Activated CD4-positive, CD25-positive, alpha-beta regulatory T cell (primary cell): ENCODE measurements around the gene IQSEC1.
"Not testable (repeated sequence)": the region's sequence is repeated elsewhere in the genome, so short reads cannot be mapped to it uniquely, and the experiment has no call there.

ENCODE experiments used
- DNase-seq, 4 experiments: peaks; one replicate each; lab custom pipeline; 2025; lab: John Stamatoyannopoulos, UW

IQSEC1 gene

GRCh38 chr3:12893247-12893646 lies 180.0 kb downstream of the IQSEC1 start:
- DNase-seq = no peak

GRCh38 chr3:12892840-12893189 lies 180.4 kb downstream of the IQSEC1 start:
- DNase-seq = no peak

DNA sequence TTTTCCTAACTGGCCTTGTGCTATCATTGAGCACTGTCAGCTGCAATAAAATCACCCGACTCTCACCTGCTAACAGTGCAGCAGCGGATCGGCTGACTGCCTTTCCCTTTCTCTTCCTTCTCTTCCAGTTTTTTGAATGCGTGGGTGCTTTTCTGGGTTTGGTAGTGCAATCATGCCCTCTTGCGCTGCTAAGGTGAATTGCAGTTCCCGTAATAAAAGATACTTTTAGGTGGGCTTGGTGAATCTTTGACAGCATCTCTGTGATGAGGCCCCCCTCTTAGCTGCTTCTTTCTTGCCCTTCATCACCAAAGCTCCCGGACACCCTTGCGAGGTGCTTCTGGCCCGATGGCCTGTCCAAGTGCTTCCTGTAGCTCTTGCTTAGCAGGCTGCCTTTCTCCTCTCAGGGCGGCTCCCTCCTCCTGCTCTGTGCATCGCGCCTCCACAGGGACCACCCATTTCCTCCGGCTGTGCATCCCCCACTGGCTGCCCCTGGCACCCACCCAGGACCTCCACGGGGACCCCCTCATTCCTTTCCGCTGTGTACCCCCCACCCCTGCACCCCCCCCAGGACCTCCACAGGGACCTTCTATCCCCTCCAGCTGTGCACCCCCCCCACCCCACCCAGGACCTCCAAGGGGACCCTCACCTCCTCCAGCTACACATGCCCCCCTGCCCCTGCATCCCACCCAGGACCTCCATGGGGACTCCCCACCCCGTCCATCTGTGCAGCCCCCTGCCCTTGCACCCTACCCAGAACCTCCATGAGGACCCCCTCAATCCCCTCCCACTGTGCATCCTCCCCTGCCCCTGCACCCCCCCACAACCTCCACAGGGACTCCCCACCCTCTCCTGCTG lies 181.0 kb downstream of the IQSEC1 start:
- no peak for DNase-seq

DNA sequence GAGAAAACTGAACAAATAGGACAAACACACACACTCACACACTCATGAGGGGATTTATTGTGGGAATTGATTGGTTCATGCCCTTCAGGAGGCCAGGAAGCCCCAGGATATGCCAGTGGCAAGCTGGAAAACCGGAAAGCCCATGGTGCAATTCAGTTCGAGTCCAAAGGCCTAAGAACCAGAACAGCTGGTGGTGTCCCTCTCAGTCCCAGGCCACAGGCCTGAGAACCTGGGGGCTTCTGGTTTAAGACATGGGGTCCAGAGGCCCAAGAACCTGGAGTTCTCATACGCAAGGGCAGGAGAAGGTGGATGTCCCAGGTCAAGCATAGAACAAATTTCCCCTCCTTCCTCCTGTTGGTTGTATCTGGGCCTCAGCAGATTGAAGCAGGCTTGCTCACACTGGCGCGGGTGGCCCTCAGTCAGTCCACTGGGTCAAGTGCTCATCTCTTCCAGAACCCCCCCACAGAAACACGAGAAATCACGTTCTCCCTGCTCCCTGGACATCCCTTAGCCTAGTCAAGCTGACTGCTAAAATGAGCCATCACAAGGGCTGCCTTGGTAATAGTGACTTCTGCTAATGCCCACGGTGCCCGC lies 181.7 kb downstream of the IQSEC1 start:
- no peak for DNase-seq

GRCh38 chr3:12890610-12891390 lies 182.4 kb downstream of the IQSEC1 start:
- DNase-seq = no peak

DNA sequence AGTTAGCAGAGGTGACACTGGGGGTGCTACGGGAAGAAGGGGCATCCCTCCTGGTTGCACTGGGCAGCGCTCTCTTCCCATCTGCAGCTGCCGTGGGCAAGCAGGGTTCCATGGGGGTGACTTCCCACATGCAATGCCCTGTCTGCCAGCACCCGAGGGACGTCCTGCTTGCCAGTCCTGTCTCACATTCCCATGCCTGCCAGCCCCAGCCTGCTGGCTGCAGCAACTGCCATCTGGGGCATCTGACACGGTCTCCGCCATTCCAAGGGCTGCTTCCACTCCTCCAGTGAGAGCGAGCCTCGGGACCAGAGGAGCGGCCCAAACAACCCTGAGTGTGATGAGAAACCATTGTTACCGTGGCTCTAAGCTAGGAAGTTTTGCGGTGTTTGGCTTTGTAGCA lies 186.5 kb downstream of the IQSEC1 start:
- no peak for DNase-seq

DNA sequence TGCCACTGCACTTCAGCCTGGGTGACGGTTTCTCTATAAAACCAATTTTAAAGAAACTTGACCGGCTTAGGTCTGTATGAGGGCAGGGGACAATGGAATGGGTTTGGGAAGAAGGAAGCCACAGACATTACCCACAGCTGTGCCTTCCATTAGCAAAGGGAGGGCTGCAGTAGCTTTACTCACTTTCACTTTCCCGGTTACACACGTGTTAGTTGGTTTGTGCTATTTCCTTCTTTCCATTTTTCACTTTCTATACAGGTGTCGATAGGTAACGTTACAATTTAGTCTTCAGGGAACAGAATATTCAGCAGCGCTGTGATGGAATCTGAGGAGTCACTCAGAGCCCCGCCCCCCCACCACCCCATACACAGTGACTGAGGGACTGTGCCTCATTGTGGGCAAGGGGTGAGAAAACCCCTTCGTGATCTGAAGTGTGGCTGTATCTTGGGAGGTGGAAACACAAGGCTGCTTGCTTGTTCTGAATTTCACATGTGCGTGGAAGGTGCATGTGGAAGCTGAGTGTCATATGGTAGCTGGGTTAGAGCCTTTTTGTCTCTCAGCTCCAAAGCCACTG lies 187.0 kb downstream of the IQSEC1 start:
- no peak for DNase-seq

DNA sequence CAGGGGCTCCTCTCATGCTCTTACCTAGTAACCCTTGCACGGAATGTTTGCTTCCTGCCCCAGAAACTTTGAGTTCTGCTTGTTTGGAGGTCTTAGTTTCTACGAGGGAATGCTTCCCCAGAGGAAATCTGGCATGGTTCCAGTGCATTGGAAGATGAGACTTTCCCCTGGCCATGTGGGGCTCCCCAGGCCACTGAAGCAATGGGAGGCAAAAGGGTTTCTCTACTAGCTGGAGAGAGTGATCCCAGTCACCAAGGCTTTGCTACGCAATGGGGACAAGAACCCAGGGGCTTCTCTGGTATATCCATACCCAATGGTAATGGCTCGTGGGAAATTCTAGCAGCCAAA lies 187.7 kb downstream of the IQSEC1 start:
- DNase-seq = no peak

- no peak for DNase-seq
Observed at GRCh38 chr3:12884790-12885582, 188.2 kb downstream of the IQSEC1 start.

DNA sequence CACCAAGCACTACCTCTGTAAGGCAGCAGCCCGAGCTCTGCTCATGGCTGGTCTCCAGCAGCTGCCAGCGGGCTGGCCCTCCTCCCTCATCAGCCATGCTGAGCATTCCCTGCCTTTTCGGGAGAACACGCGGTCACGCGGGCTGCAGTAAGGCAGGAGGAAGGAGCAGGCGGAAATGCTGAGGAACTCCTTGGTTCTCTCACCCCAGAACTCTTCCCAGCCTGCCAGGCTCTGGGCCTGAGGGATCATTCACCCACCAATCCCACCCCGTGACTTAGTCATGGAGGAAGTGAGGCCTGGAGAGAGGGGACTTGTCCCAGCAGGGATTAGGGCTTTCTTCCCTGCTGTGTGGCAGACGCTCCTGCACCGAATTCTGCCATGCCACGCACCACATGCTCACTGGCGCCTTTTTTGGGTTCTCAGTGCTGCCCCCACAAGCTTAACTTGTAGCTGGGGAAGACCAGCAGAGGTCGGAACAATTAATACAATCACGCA lies 189.0 kb downstream of the IQSEC1 start:
- DNase-seq = no peak

DNA sequence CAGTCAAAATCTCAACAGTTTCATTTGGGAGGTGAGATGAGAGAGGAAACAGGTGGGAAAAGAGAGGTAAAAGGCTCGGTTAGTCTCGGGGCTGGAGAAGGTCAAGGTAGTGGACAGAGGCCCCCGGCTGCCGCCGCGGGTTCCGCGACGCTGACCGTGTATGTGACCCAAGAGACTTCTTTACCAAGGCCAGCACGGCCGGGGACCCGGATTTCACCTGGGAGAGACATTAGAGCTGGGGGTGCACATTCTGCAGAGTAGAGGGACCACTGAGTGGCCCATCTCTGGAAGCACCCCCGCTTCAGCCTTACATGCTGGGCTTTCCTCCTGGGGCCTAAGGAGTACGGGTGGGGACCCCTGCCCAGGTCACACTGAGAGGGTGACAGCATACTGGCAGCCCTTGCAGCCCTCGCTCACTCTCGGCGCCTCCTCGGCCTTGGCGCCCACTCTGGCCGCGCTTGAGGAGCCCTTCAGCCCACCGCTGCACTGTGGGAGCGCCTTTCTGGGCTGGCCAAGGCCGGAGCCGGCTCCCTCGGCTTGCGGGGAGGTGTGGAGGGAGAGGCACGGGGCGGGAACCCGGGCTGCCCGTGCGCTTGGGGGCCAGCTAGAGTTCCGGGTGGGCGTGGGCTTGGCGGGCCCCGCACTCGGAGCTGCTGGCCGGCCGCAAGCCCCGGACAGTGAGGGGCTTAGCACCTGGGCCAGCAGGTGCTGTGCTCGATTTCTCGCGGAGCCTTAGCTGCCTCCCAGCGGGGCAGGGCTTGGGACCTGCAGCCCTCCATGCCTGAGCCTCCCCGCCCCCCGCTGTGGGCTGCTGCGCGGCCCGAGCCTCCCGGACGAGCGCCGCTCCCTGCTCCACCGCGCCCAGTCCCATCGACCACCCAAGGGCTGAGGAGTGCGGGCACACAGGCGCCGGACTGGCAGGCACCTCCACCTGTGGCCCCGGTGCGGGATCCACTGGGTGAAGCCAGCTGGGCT lies 190.6 kb downstream of the IQSEC1 start:
- no peak for DNase-seq

DNA sequence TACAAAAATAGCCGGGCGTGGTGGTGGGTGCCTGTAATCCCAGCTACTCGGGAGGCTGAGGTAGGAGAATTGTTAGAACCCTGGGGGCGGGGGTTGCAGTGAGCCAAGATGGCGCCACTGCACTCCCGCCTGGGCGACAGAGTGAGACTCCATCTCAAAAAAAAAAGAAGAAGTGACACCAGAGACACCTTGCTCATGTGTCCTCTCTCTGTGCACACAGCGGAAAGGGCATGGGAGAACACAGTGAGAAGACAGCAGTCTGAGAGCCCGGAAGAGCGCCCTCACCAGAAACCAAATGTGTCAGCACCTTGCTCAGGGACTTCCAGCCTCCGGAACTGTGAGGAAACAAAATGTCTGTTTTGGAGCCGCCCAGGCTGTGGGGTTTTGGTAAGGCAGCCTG lies 191.4 kb downstream of the IQSEC1 start:
- DNase-seq = not testable (repeated sequence)

DNA sequence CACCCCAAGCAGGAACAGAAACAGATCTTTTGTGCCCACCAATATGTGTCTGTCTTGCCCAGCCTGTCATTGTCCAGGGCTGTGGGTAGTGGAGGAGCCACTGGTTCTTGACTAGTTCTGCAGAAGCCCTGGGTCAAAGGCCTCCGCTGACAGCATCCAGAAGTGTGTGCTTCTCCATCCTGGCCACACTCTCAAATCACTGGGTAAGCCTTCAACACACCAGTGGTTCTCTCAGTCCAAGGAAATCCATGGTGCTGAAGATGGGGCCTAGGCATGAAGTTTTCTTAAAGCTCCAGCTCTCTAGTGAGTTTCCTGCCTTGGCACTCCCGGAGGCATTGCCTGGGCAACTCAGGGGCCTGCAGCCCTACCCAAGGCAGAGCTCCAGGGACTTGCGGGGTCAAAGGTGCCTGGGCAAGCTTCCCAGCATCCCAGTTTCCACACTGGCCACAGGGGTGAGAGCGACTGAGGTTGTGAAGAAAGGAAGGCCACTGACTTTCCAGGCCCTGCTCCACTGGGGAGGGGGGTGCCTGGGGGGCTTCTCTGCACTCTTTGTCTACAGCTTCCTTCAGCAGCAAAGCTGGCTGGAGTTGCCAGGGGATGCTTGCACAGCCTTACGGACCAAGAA lies 193.9 kb downstream of the IQSEC1 start:
- DNase-seq = no peak

DNA sequence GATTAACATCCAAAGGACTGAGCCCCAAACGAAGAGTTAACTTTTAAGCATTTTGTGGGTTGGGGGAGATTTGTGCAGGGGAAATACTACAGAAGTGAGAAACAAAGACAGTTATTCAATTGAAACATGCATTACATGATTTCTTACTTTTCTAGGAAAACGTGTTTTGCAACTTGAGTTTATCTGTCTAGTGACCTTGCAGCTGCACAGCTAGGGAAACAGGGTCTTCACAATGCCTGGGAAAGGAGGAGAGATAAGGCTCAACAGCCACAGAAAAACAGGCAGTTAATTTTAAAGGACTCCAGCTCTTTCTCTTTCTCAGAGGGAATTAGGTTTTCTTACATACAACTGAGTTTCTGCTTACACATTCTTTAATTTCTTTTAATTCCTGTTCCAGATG lies 194.5 kb downstream of the IQSEC1 start:
- not testable (repeated sequence) for DNase-seq

DNA sequence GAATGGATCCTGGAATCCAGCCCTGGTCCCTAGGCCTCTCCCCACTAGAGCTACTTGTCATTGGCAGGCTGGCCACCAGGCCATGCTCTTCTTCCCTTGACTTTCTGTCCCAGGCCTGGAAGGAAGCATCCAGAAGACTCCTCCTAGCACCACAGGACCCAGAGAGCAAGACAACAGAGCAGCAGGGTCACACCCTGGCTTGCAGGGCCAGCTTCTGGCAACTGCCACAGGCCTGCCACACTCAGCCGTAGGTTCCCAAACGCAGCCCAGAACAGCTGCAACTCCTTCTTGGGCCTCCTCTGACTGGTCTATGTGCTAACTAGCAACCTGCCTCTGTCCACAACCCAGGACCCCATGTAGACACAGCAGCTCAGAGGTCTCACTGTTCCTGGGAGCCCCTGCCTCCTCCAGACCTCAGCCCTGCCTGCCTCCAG lies 195.1 kb downstream of the IQSEC1 start:
- DNase-seq = no peak

DNA sequence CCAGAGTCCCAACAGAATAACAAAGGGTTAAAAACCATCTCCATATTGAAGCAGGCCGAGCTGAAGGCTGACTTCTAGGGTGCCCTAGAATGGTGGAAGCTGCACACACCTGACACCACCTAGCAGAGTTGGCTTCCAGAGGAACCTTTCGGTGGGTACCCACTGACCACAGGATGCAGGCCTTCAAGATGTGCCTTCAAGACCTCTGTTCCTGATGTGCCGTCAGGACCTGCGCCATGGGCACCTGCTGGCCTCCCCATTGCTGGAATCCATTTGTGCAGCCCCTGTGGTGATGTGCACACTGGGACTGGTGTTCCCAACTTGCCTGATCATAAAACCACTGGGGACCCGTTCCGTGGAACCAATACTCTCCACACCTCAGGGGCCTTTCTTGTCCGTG lies 196.2 kb downstream of the IQSEC1 start:
- DNase-seq = no peak

- no peak for DNase-seq
Observed at GRCh38 chr3:12875857-12876836, 197.1 kb downstream of the IQSEC1 start.

- no peak for DNase-seq
Observed at GRCh38 chr3:12871404-12871983, 201.7 kb downstream of the IQSEC1 start.
